Choroid plexus epithelial cell (primary cell): ENCODE data around the gene TUBD1.

Source experiments
- DNase-seq: peaks from one replicate; pipeline ENCODE4 v3.0.0-alpha.2; 2010; ENCODE audit warnings: low read depth
- H3K4me3 ChIP-seq: 2 replicates; pipeline ENCODE4 v1.5.1; 2011; ENCODE audit warnings: low read depth, mild to moderate bottlenecking, control low read depth, low read length, moderate library complexity
- TF ChIP-seq, protein P1 (sequence below): conservative IDR thresholded peaks from 2 replicates; pipeline ENCODE4 v1.5.1; 2011; ENCODE audit warnings: low read depth, mild to moderate bottlenecking, control low read depth, inconsistent platforms, low read length, moderate library complexity

Gene TUBD1

DNA sequence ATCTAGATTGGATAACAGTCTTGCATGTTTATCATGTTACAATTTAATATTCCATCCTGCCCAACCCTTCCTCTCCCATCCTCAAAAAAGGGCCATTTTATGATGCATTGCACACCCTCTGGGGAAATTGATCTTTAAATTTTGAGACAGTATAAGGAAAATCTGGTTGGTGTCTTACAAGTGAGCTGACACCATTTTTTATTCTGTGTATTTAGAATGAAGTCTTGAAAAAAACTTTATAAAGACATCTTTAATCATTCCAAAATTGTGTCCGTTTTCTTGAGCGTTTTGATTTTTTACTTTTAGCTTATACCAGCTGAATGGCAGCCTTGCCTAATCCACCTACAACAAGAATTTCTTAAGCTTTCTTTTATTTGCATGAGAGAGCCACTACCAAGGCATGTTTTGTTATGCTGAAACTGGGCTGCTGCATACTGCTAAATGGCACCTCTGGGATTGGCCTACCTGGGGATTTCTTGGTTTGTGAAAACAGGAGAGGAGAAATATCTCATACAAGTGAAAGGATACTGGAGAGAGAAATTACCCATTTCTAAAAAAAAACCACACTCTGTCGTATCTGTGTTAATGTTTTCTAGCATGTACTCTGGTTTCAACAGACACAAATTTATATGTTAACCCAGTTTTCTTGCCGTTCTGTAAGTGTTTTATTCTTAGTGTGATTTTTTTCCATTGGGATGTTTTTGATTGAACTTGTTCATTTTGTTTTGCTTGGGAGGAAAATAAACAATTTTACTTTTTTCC lies 52.2 kb downstream of the TUBD1 start:
- TF ChIP-seq, protein P1, sequence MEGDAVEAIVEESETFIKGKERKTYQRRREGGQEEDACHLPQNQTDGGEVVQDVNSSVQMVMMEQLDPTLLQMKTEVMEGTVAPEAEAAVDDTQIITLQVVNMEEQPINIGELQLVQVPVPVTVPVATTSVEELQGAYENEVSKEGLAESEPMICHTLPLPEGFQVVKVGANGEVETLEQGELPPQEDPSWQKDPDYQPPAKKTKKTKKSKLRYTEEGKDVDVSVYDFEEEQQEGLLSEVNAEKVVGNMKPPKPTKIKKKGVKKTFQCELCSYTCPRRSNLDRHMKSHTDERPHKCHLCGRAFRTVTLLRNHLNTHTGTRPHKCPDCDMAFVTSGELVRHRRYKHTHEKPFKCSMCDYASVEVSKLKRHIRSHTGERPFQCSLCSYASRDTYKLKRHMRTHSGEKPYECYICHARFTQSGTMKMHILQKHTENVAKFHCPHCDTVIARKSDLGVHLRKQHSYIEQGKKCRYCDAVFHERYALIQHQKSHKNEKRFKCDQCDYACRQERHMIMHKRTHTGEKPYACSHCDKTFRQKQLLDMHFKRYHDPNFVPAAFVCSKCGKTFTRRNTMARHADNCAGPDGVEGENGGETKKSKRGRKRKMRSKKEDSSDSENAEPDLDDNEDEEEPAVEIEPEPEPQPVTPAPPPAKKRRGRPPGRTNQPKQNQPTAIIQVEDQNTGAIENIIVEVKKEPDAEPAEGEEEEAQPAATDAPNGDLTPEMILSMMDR = no peak
- DNase-seq = peak; percentile 71
- H3K4me3 ChIP-seq = peak overlapping the region; percentile 83

DNA sequence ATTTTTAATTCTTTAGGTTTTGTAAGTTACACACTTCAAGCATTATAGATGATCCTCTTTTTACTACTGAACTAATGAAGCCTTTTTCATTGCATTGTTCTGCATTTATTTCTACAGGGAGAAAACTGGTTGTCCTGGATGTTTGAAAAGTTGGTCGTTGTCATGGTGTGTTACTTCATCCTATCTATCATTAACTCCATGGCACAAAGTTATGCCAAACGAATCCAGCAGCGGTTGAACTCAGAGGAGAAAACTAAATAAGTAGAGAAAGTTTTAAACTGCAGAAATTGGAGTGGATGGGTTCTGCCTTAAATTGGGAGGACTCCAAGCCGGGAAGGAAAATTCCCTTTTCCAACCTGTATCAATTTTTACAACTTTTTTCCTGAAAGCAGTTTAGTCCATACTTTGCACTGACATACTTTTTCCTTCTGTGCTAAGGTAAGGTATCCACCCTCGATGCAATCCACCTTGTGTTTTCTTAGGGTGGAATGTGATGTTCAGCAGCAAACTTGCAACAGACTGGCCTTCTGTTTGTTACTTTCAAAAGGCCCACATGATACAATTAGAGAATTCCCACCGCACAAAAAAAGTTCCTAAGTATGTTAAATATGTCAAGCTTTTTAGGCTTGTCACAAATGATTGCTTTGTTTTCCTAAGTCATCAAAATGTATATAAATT lies 53.0 kb downstream of the TUBD1 start:
- TF ChIP-seq, protein P1 = no peak
- peak overlapping the region; percentile 83 for H3K4me3 ChIP-seq
- DNase-seq = peak; percentile 69

DNA sequence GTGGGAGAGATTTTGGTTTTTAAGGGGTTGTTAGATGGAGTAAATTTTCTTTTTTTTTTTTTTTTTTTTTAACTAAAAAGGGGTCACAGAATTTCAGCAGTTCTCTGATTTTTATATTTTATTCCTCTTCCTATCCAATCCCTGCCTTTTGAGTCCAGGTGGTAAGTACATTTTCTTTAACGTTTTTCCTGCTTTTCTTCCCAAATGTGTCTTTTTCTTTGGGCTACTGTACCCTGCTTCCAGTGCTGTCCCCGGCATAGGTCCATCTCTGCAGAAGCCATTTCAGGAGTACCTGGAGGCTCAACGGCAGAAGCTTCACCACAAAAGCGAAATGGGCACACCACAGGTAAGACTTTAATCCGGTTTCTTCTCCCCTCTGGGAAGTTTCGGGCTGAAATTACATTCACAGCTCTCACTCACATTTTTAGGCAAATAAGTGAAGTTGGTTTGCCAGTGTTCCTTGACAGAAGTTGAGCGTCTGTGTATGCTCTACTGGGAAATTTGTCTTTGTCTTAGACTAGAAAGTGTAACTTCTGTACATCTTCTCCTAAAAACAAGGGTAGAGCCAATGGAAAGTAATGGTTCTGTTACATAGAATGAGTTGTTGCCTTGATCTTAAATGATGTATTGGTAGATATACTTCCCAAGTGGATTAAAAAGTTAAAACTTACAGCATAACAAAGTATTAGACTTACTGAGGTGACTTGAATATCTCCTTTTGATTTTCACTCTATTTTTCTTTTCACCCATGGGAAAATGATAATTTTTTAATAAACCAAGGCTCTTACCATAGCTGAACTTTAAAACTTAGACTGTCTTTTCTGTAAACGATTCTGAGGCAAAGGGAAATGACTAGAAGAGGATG lies 54.5 kb downstream of the TUBD1 start:
- TF ChIP-seq, protein P1 = no peak
- peak overlapping the region; percentile 83 for H3K4me3 ChIP-seq
- DNase-seq = peak; percentile 70

DNA sequence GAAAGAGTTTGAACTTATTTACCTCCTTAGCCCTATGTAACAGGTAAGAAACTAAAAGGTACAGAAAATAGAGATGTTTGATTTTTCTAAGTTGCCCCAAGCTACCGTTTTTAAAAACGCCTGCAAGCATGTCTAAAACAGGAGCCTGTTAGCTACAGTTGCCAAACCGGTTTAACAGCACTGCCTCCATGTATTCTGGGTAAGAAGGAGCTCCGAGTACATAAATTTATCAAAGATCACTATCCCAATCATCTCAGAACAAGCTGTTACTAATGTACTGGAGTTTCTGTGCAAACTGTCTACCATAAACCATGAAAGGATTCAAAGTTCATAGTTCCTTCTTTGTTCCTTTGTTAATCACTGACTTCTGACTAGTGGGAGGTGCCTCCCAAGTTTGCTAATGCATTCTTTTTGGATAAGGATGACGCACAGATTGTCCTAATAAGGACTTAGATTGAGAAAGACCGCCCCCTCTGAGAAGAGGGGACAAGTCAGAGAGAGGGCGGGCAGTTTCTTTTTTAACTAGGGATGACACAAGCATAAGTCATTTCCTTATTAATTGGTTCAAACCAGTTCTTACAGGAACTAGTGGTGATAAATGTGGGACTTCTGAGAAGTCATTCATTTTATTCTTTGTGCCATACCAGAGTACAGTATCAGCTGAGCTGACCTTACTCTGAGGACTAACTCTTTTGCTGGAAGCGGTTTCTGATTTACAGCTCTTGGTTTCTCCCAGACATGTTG lies 55.3 kb downstream of the TUBD1 start:
- peak; percentile 100 for DNase-seq
- peak overlapping the region; percentile 83 for H3K4me3 ChIP-seq
- TF ChIP-seq, protein P1 = no peak

DNA sequence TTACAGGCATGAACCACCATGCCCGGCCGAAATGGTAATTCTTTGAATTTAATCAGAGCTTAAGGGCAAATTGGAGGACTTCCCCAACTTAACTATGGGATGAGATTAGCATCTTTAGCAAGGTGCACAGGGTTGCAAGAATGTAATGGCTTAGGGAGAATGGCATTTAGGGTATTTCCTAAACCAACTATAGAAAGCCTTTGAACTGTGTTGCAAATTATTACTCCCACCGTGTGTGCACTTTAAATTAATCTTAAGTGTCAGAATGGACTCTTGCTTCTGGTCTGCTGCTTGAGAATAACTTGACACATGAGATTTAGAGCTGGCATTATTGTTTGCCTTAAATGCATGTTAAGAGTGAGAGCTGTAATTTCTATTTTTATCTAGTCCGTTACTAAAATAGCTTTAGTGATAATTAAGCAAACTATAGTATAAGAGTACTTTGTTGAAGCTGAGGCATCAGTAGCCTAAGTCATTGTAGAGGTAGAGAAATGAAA lies 59.8 kb downstream of the TUBD1 start:
- peak; percentile 55 for DNase-seq
- no peak overlapping the region for H3K4me3 ChIP-seq
- TF ChIP-seq, protein P1 = no peak

DNA sequence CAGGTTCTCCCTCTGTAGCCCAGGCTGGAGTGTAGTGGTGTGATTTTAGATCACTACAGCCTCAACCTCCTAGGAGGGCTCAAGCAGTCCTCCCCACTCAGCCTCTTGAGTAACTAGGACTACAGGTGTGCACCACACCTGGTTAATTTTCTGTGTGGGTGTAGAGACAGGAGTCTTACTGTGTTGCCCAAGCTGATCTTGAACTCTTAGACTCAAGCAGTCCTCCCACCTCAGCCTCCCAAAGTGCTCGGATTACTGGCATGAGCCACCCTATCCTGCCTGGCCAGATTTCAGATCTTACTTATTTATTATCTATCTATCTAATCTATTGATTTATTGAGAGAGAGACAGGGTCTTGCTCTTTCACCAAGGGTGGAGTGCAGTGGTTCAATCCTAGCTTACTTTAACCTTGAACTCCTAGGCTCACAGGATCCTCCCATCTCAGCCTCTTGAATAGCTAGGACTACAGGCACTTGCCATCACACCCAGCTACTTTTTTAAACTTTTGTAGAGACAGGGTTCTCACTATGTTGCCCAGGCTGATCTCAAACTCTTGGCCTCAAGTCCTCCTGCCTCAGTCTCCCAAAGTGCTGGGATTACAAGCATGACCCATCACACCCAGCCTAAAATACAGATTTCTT lies 61.8 kb downstream of the TUBD1 start:
- DNase-seq = no peak
- no peak overlapping the region for H3K4me3 ChIP-seq
- TF ChIP-seq, protein P1 = no peak
